ENCODE results near the gene SND1.

DNA sequence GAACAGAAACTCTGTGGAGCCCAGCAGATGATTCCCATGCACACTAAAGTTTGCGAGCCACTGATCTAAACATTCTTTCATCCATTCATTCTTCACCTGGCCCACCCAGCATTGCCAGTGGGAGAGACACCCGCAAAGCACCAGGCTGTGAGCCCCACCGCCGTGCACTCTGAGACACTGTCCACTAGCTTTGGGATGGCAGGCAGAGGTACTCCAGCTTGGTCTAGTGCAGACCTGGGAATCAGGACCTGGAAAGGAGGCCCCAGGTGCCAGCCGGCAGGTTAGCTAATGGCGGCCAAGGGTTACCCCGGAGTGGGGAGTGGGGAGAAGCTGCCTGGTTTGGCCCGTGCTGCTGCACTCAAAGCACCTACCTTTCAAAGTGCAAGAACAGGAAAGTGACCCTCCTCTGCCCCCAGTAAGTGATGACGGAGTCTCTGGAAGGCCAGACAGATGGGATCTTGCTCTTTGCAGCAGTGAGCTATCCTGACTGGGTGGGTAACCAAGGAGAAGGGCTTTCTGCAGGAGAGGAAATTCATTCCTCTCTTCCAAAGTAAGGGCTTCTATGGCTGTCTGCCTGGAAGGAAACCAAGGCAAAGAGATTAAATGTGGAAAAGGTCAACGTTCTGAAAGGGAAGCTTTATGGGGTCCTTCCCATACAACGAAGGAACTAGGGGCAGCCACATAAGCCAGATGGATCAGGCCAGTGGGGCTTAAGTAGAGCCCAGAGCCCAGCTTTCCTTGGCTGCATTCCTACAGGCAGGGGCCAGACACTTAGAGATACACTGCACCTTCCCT, 453.4 kb downstream of the SND1 start:
- no peak for TF ChIP-seq CTCF (conservative IDR thresholded peaks at IDR 0.05 in 1 of 2, IDR thresholded peaks at IDR 0.05 in 1 of 2; ENCODE audit: extremely low read depth in 1 of 2, insufficient read depth in 1 of 2, low read depth in 1 of 2, low read length in 2 of 2)
- TF ChIP-seq EZH2 (IDR thresholded peaks at IDR 0.05; ENCODE audit: borderline replicate concordance, low read length) = no peak

All from mammary epithelial cell (primary cell).